IMR-90 (cell line): Measurements from ENCODE around the gene AAK1. TPM values are rescaled to one million over a fixed set of nuclear protein-coding genes. Genes with fewer than 3 reads are reported as not detected.

Source experiments
- ATAC-seq: fragments of 200-7000 bp; cut with Tn5 transposase; 2 replicates; pipeline ENCODE4 v1.9.1; 2020; ENCODE audit warnings: low read depth, mild to moderate bottlenecking, moderate library complexity
- BruUV-seq: library from RNA; stranded (reverse); fragments of 400-500 nt; replicated peaks from 2 replicates; lab custom pipeline; 2021; lab: Mats Ljungman, UMichigan
- CTCF ChIA-PET: fragments of 300-600 bp; formaldehyde crosslinking; extraction: SDS; loops from one replicate; lab custom pipeline; 2021; ENCODE audit warnings: antibody characterized with exemption; lab: Yijun Ruan, JAX
- POLR2A ChIA-PET: fragments of 300-600 bp; sonication (Branson Sonifier 250); formaldehyde crosslinking; loops from one replicate; lab custom pipeline; 2022; ENCODE audit warnings: antibody characterized with exemption; ENCODE audit not compliant: unreplicated experiment; lab: Charles Lee
- DNase-seq: peaks from one replicate; pipeline ENCODE4 v3.0.0; 2013
- H2AFZ ChIP-seq: replicated peaks from 2 replicates; pipeline ENCODE3; 2013; ENCODE audit warnings: low read length, mild to moderate bottlenecking; ENCODE audit not compliant: poor library complexity
- H2AK5ac ChIP-seq: 2 replicates; pipeline ENCODE4 v1.6.1; 2013; ENCODE audit warnings: low read depth, low read length, inconsistent platforms
- H2AK9ac ChIP-seq: replicated peaks from 2 replicates; pipeline ENCODE3; 2013; ENCODE audit warnings: mild to moderate bottlenecking, low read depth, low read length, moderate library complexity; ENCODE audit not compliant: poor library complexity
- H2BK120ac ChIP-seq: 2 replicates; pipeline ENCODE4 v1.6.1; 2013; ENCODE audit warnings: low read depth, low read length, inconsistent platforms
- H2BK15ac ChIP-seq: 3 replicates; pipeline ENCODE4 v1.6.1; 2013; ENCODE audit warnings: low read depth, low read length, inconsistent platforms
- H2BK20ac ChIP-seq: 2 replicates; pipeline ENCODE4 v1.6.1; 2013; ENCODE audit warnings: low read depth, mild to moderate bottlenecking, inconsistent platforms, low read length, moderate library complexity
- H2BK5ac ChIP-seq: 2 replicates; pipeline ENCODE4 v1.6.1; 2013; ENCODE audit warnings: mild to moderate bottlenecking, low read depth, low read length, inconsistent platforms; ENCODE audit not compliant: poor library complexity, severe bottlenecking
- H3K14ac ChIP-seq: replicated peaks from 2 replicates; pipeline ENCODE4 v1.6.1; 2013; ENCODE audit warnings: low read depth, low read length, inconsistent platforms
- H3K18ac ChIP-seq: 2 replicates; pipeline ENCODE4 v1.6.1; 2013; ENCODE audit warnings: low read depth, low read length, control low read depth
- H3K23ac ChIP-seq: 2 replicates; pipeline ENCODE4 v1.6.1; 2013; ENCODE audit warnings: low read depth, low read length, inconsistent platforms
- H3K27ac ChIP-seq: 2 replicates; pipeline ENCODE4 v1.5.1; 2013; ENCODE audit warnings: mild to moderate bottlenecking, control low read depth, low read length; ENCODE audit not compliant: insufficient read depth
- H3K27me3 ChIP-seq: 2 replicates; pipeline ENCODE4 v1.6.1; 2013; ENCODE audit warnings: low read length; ENCODE audit not compliant: control insufficient read depth, insufficient read depth
- H3K36me3 ChIP-seq: 2 replicates; pipeline ENCODE4 v1.6.1; 2013; ENCODE audit warnings: low read length, mixed read lengths; ENCODE audit not compliant: control insufficient read depth, insufficient read depth
- H3K4ac ChIP-seq: 2 replicates; pipeline ENCODE4 v1.6.1; 2013; ENCODE audit warnings: low read depth, low read length, inconsistent platforms
- H3K4me1 ChIP-seq: 2 replicates; pipeline ENCODE4 v1.6.1; 2013; ENCODE audit warnings: low read length, mixed read lengths; ENCODE audit not compliant: control insufficient read depth, insufficient read depth
- H3K4me2 ChIP-seq: 2 replicates; pipeline ENCODE4 v1.6.1; 2013; ENCODE audit warnings: low read depth, mild to moderate bottlenecking, control low read depth, low read length, moderate library complexity
- H3K4me3 ChIP-seq: 2 replicates; pipeline ENCODE4 v1.5.1; 2013; ENCODE audit warnings: low read depth, mild to moderate bottlenecking, control low read depth, low read length, moderate library complexity; ENCODE audit not compliant: insufficient read depth
- H3K56ac ChIP-seq: 2 replicates; pipeline ENCODE4 v1.6.1; 2013; ENCODE audit warnings: low read length, inconsistent platforms; ENCODE audit not compliant: insufficient read depth; ENCODE audit errors: extremely low read depth
- H3K79me1 ChIP-seq, 2 experiments: 2 replicates each; pipeline ENCODE4 v1.6.1; 2013; ENCODE audit warnings: low read length in 2 of 2, inconsistent platforms in 1 of 2, low read depth in 1 of 2
- H3K9ac ChIP-seq: 2 replicates; pipeline ENCODE4 v1.6.1; 2013; ENCODE audit warnings: low read depth, low read length, control low read depth
- H3K9me1 ChIP-seq: 2 replicates; pipeline ENCODE4 v1.6.1; 2013; ENCODE audit warnings: low read length, inconsistent platforms; ENCODE audit not compliant: insufficient read depth
- H3K9me3 ChIP-seq: 2 replicates; pipeline ENCODE4 v1.6.1; 2013; ENCODE audit warnings: low read length; ENCODE audit not compliant: control insufficient read depth, insufficient read depth
- H4K20me1 ChIP-seq: 2 replicates; pipeline ENCODE4 v1.6.1; 2013; ENCODE audit warnings: low read length, inconsistent platforms; ENCODE audit not compliant: insufficient read depth
- H4K5ac ChIP-seq: 2 replicates; pipeline ENCODE4 v1.6.1; 2013; ENCODE audit warnings: mild to moderate bottlenecking, low read depth, low read length, control low read depth
- H4K8ac ChIP-seq, 2 experiments: 2 replicates each; pipeline ENCODE4 v1.6.1; 2013; ENCODE audit warnings: low read depth in 2 of 2, low read length in 2 of 2, control low read depth in 1 of 2, inconsistent platforms in 1 of 2
- H4K91ac ChIP-seq: 2 replicates; pipeline ENCODE4 v1.6.1; 2013; ENCODE audit warnings: low read depth, low read length, inconsistent platforms; ENCODE audit not compliant: insufficient read depth
- BHLHE40 ChIP-seq: fragments of 150-350 bp; IDR thresholded peaks from 2 replicates; pipeline ENCODE4 v1.6.1; 2016; ENCODE audit warnings: mild to moderate bottlenecking, low read depth, low read length
- CHD1 ChIP-seq: IDR thresholded peaks from 2 replicates; pipeline ENCODE4 v1.6.1; 2012; ENCODE audit warnings: low read depth, low read length, improper control_type of control experiment
- FOS ChIP-seq: fragments of 150-350 bp; IDR thresholded peaks from 2 replicates; pipeline ENCODE4 v1.6.1; 2016; ENCODE audit warnings: low read depth, low read length
- MAFK ChIP-seq: IDR thresholded peaks from 2 replicates; pipeline ENCODE4 v1.6.1; 2012; ENCODE audit warnings: low read depth, low read length, improper control_type of control experiment
- MAZ ChIP-seq: IDR thresholded peaks from 2 replicates; pipeline ENCODE4 v1.6.1; 2012; ENCODE audit warnings: low read depth, mild to moderate bottlenecking, low read length, improper control_type of control experiment, moderate library complexity, borderline replicate concordance
- MXI1 ChIP-seq: IDR thresholded peaks from 2 replicates; pipeline ENCODE4 v1.6.1; 2012; ENCODE audit warnings: low read depth, mild to moderate bottlenecking, low read length, moderate library complexity, borderline replicate concordance
- NFE2L2 ChIP-seq: fragments of 150-350 bp; IDR thresholded peaks from 2 replicates; pipeline ENCODE4 v1.6.1; 2016; ENCODE audit warnings: low read depth, mild to moderate bottlenecking, low read length
- RCOR1 ChIP-seq: IDR thresholded peaks from 2 replicates; pipeline ENCODE4 v1.6.1; 2012; ENCODE audit warnings: mild to moderate bottlenecking, low read length, improper control_type of control experiment; ENCODE audit not compliant: insufficient replicate concordance
- RFX5 ChIP-seq: IDR thresholded peaks from 2 replicates; pipeline ENCODE4 v1.8.0; 2012; ENCODE audit warnings: low read depth, mild to moderate bottlenecking, low read length, moderate library complexity
- SMC3 ChIP-seq: fragments of 150-350 bp; IDR thresholded peaks from 2 replicates; pipeline ENCODE4 v1.6.1; 2016; ENCODE audit warnings: low read depth, mild to moderate bottlenecking, antibody characterized with exemption, low read length, moderate library complexity
- WGBS, 2 experiments: methylation state at CpG; one replicate each; pipeline versions ENCODE4 v1.1.5 to v1.1.7; 2013; ENCODE audit warnings: missing lambda C conversion rate in 2 of 2; ENCODE audit not compliant: insufficient read length in 1 of 2; ENCODE audit errors: extremely low coverage in 2 of 2; 5-methylcytosine and 5-hydroxymethylcytosine counted together
- dilution Hi-C: fragments of 300-500 bp; cut with HindIII; formaldehyde crosslinking; loops from one replicate; pipeline ENCODE4 v1.14.3; 2018; ENCODE audit warnings: low sequenced_read_pairs; ENCODE audit not compliant: unreplicated experiment
- in situ Hi-C: fragments of 300-500 bp; cut with MboI; formaldehyde crosslinking; loops from 3 replicates; pipeline ENCODE4 v1.14.3; 2019; ENCODE audit warnings: low sequenced_read_pairs, inconsistent platforms, mixed read lengths
- intact Hi-C: fragments of 100-400 bp; cut with micrococcal nuclease; formaldehyde crosslinking; loops from 2 replicates; pipeline ENCODE4 v1.10.0; 2022
- polyA plus RNA-seq, 3 experiments: library from polyadenylated mRNA; depleted of rRNA; stranded (reverse); fragments of >200 nt; gene quantifications; 2 replicates each; pipeline ENCODE4 v1.2.3, GENCODE V29; 2012; ENCODE audit warnings: low replicate concordance in 1 of 3
- total RNA-seq: library from RNA; depleted of rRNA; stranded (reverse); fragments of >200 nt; gene quantifications from 2 replicates; pipeline ENCODE4 v1.2.3, GENCODE V29; 2012
- TF ChIP-seq, protein P1 (sequence below): fragments of 150-350 bp; IDR thresholded peaks from 2 replicates; pipeline ENCODE4 v1.6.1; 2016; ENCODE audit warnings: low read depth, mild to moderate bottlenecking, low read length, moderate library complexity, borderline replicate concordance
- TF ChIP-seq, protein P2 (sequence below): fragments of 150-350 bp; IDR thresholded peaks from 2 replicates; pipeline ENCODE4 v1.6.1; 2017; ENCODE audit warnings: mild to moderate bottlenecking, antibody characterized with exemption, low read length, low read depth

The AAK1 gene
- total and polyA plus RNA-seq, 2 of the 4 experiments (the other 2 are of a cell fraction) = 21.9 to 26.5 TPM

DNA sequence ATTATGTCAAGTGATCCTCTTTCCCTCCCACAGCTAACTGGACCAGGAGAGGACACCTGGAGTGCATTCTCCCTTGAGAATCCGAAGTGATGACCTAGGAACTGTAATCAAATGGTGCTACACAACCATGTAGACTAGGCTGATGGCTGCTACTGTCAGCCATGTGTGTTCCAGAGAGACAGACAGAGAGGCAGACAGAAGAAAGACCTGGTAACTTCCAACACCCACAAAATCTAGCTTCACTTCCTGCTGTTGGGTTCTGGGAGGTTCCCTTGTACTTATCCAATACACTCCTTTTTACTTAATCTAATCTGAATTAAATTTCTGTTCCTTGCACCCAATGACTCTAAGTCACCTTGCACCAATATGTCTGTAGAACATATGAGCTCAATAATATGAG, 72.3 kb downstream of the AAK1 start:
- Histone ChIP-seq H3K14ac (peak overlapping the region; percentile 31), H3K79me1 (peaks cover 52 to 93% of the 10 kb centered on the region in 2 experiments), H3K27me3 (no peaks in the 10 kb centered on the region), H2AK5ac (no peak overlapping the region; the same call in 1 of the 2 replicates), H2AFZ (no peak overlapping the region), H3K4me2 (no peak overlapping the region), H3K18ac (no peak overlapping the region), H3K36me3 (no peaks in the 10 kb centered on the region), H4K91ac (no peak overlapping the region), H3K4me1 (peaks cover 26% of the 10 kb centered on the region), H3K23ac (peak overlapping the region; percentile 70; the same call in 1 of the 2 replicates), H3K56ac (no peak overlapping the region), H2BK15ac (no peak overlapping the region), H2BK5ac (no peak overlapping the region), H4K5ac (no peak overlapping the region), H2AK9ac (no peak overlapping the region), H3K27ac (no peak overlapping the region), H3K4ac (0 out of 2 replicates have a peak overlapping the region, but pooled peaks have one; percentile 11), H4K20me1 (peaks cover 65% of the 10 kb centered on the region; the same call in 1 of the 2 replicates), H3K9ac (no peak overlapping the region), H3K9me3 (no peaks in the 10 kb centered on the region), H4K8ac (no peak overlapping the region), H3K4me3 (no peak overlapping the region), H2BK20ac (no peak overlapping the region), H3K9me1 (peaks cover 32% of the 10 kb centered on the region), H2BK120ac (no peak overlapping the region)
- ATAC-seq = no peak
- TF ChIP-seq MAFK = no peak
- TF ChIP-seq CHD1 = no peak
- TF ChIP-seq RFX5 = no peak
- TF ChIP-seq MAZ = no peak
- no peak for TF ChIP-seq MXI1
- TF ChIP-seq, protein P1, sequence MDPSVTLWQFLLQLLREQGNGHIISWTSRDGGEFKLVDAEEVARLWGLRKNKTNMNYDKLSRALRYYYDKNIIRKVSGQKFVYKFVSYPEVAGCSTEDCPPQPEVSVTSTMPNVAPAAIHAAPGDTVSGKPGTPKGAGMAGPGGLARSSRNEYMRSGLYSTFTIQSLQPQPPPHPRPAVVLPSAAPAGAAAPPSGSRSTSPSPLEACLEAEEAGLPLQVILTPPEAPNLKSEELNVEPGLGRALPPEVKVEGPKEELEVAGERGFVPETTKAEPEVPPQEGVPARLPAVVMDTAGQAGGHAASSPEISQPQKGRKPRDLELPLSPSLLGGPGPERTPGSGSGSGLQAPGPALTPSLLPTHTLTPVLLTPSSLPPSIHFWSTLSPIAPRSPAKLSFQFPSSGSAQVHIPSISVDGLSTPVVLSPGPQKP = no peak
- TF ChIP-seq SMC3 = no peak
- no peak for TF ChIP-seq NFE2L2
- no peak for TF ChIP-seq FOS
- TF ChIP-seq BHLHE40 = no peak
- no peak for TF ChIP-seq RCOR1
- TF ChIP-seq, protein P2, sequence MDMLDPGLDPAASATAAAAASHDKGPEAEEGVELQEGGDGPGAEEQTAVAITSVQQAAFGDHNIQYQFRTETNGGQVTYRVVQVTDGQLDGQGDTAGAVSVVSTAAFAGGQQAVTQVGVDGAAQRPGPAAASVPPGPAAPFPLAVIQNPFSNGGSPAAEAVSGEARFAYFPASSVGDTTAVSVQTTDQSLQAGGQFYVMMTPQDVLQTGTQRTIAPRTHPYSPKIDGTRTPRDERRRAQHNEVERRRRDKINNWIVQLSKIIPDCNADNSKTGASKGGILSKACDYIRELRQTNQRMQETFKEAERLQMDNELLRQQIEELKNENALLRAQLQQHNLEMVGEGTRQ = no peak
- no TSS peak for BruUV-seq
- dilution Hi-C loops = no loop called here
- intact Hi-C loops = no loop called here
- WGBS, 2 experiments = no CpG with 5 or more reads among the region's 1 CpG
- in situ Hi-C loops = no loop called here
- no peak for DNase-seq
- CTCF ChIA-PET = interaction anchor here (0.6 kb wide), 1 partner anchor 19 kb away, joined by 3 read pairs; no protein-coding TSS in a partner anchor
- POLR2A ChIA-PET = no interaction called here
